ENCODE data around the gene GAS7. TPM values are rescaled to one million over a fixed set of nuclear protein-coding genes. Genes with fewer than 3 reads are reported as not detected.

The GAS7 gene
- total and polyA plus RNA-seq, 10 of the 15 experiments (the other 5 are each of a cell fraction or from before 2014, with no cell fraction given), result 2.3 to 53.4 (median 24.0) TPM

DNA sequence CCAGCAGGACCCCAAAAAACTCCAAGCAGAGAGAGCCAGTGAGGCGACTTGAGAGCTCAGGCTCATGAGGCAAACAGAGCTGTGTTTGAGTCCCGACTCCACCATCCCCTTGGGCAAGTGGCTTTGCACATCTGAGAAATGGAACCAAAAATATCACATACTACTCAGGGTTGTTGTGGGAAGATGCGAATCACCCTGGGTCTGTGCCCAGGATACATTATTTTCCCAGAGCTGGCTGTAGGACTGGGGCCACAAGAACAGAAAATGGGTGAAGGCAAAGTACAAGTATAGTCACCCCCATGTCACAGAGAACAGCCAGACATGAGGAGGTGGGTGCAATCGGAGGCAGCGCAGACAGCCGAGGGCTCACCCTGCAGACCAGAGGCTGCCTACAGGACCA, 127.3 kb downstream of the GAS7 start (continued):
- TF ChIP-seq, protein P1, sequence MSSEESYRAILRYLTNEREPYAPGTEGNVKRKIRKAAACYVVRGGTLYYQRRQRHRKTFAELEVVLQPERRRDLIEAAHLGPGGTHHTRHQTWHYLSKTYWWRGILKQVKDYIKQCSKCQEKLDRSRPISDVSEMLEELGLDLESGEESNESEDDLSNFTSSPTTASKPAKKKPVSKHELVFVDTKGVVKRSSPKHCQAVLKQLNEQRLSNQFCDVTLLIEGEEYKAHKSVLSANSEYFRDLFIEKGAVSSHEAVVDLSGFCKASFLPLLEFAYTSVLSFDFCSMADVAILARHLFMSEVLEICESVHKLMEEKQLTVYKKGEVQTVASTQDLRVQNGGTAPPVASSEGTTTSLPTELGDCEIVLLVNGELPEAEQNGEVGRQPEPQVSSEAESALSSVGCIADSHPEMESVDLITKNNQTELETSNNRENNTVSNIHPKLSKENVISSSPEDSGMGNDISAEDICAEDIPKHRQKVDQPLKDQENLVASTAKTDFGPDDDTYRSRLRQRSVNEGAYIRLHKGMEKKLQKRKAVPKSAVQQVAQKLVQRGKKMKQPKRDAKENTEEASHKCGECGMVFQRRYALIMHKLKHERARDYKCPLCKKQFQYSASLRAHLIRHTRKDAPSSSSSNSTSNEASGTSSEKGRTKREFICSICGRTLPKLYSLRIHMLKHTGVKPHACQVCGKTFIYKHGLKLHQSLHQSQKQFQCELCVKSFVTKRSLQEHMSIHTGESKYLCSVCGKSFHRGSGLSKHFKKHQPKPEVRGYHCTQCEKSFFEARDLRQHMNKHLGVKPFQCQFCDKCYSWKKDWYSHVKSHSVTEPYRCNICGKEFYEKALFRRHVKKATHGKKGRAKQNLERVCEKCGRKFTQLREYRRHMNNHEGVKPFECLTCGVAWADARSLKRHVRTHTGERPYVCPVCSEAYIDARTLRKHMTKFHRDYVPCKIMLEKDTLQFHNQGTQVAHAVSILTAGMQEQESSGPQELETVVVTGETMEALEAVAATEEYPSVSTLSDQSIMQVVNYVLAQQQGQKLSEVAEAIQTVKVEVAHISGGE (CRISPR knock-in tag; IDR thresholded peaks at IDR 0.05), result no peak
- TF ChIP-seq ZBED1 (IDR thresholded peaks at IDR 0.05; ENCODE audit: borderline replicate concordance) (no peak), MXI1 (IDR thresholded peaks at IDR 0.05; ENCODE audit: low read depth, low read length) (no peak), TARDBP (IDR thresholded peaks at IDR 0.05; ENCODE audit: borderline replicate concordance) (no peak), IKZF2 (IDR thresholded peaks at IDR 0.05) (no peak)

DNA sequence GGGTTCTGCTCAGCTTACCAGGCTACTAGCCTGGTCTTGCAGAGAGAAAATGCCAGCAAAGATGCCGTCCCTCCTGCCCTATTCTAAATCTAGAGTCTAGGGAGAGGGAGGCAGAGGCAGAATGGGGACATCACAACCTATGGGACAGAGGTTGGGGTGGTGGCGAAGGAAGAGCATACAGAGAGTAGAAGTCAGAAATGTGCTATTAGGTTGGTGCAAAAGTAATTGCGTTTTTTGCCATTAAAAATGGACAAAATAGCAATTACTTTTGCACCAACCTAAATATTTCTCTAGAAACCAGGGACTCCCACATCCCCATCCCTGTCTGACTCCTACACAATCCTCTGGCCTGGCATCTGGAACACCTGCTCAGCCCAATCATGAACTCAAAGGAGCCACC, 127.7 kb downstream of the GAS7 start:
- ATAC-seq, result no peak
- Histone ChIP-seq H3K4me3 (no peak overlapping the region), H3K79me2 (ENCODE audit: control insufficient read depth, insufficient read depth, low read length) (no peaks in the 10 kb centered on the region), H3K4me1 (ENCODE audit: control insufficient read depth, insufficient read depth, low read length) (peaks cover 9% of the 10 kb centered on the region), H2AFZ (ENCODE audit: control insufficient read depth, low read depth, low read length) (no peak overlapping the region), H4K20me1 (ENCODE audit: control insufficient read depth, insufficient read depth) (no peaks in the 10 kb centered on the region), H3K27ac (ENCODE audit: control insufficient read depth, insufficient read depth) (no peak overlapping the region), H3K36me3 (ENCODE audit: control insufficient read depth in 2 of 2, insufficient read depth in 2 of 2, low read length in 1 of 2) (no peaks in the 10 kb centered on the region), H3K9ac (ENCODE audit: control insufficient read depth, insufficient read depth, low read length) (no peak overlapping the region), H3K4me2 (ENCODE audit: control insufficient read depth, insufficient read depth) (no peak overlapping the region), H3K27me3 (replicated peaks in 1 of 2; ENCODE audit: control insufficient read depth in 2 of 2, insufficient read depth in 2 of 2, low read length in 1 of 2) (no peaks in the 10 kb centered on the region), H3K9me3 (replicated peaks; ENCODE audit: control insufficient read depth, insufficient read depth, low read length) (no peaks in the 10 kb centered on the region; the same call in 2 of the 3 replicates)
- DNase-seq (ENCODE audit: low read depth, low spot score), result no peak
- RAD21 ChIA-PET (ENCODE audit: unreplicated experiment), result no interaction called here
- intact Hi-C loops (cut with micrococcal nuclease; ENCODE audit: unreplicated experiment) (no loop called here), in situ Hi-C loops (cut with MboI) (no loop called here)
- CTCF ChIA-PET, result no interaction called here
- TF ChIP-seq, protein P2, sequence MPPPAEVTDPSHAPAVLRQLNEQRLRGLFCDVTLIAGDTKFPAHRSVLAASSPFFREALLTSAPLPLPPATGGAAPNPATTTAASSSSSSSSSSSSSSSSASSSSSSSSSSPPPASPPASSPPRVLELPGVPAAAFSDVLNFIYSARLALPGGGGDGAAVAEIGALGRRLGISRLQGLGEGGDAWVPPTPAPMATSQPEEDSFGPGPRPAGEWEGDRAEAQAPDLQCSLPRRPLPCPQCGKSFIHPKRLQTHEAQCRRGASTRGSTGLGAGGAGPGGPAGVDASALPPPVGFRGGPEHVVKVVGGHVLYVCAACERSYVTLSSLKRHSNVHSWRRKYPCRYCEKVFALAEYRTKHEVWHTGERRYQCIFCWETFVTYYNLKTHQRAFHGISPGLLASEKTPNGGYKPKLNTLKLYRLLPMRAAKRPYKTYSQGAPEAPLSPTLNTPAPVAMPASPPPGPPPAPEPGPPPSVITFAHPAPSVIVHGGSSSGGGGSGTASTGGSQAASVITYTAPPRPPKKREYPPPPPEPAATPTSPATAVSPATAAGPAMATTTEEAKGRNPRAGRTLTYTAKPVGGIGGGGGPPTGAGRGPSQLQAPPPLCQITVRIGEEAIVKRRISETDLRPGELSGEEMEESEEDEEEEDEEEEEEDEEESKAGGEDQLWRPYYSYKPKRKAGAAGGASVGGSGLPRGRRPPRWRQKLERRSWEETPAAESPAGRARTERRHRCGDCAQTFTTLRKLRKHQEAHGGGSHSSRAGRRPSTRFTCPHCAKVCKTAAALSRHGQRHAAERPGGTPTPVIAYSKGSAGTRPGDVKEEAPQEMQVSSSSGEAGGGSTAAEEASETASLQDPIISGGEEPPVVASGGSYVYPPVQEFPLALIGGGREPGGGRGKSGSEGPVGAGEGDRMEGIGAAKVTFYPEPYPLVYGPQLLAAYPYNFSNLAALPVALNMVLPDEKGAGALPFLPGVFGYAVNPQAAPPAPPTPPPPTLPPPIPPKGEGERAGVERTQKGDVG (CRISPR knock-in tag; IDR thresholded peaks at IDR 0.05), result no peak
- TF ChIP-seq ZNF24 (IDR thresholded peaks at IDR 0.05), result no peak
- TF ChIP-seq MEF2A (IDR thresholded peaks at IDR 0.05; ENCODE audit: insufficient read depth, low read depth, low read length), result no peak
- no peak for TF ChIP-seq TAF1 (IDR thresholded peaks at IDR 0.05; ENCODE audit: borderline replicate concordance, low read depth, low read length)
- TF ChIP-seq LARP7 (IDR thresholded peaks at IDR 0.05), result no peak
- TF ChIP-seq BCL11A (IDR thresholded peaks at IDR 0.05; ENCODE audit: low read depth, low read length), result no peak
- no peak for TF ChIP-seq POLR2AphosphoS2 (IDR thresholded peaks at IDR 0.05; ENCODE audit: low read depth, low read length)
- no peak for TF ChIP-seq FOXM1 (IDR thresholded peaks at IDR 0.05; ENCODE audit: low read depth, low read length)
- FAIRE-seq, result no peak
- no TSS peak for BruUV-seq (replicated peaks)
- POLR2A ChIA-PET, result no interaction called here
- 83% methylated on average over 3 of the region's 3 CpGs for WGBS (ENCODE audit: insufficient coverage, insufficient replicate concordance, low lambda C conversion rate, missing lambda C conversion rate)
- SMC1A ChIA-PET (ENCODE audit: uncharacterized antibody, unreplicated experiment), result no interaction called here
